SK-N-SH (cell line): ENCODE data around the gene CLDN19. TPM values are rescaled to one million over a fixed set of nuclear protein-coding genes. Genes with fewer than 3 reads are reported as not detected.
"Not testable (repeated sequence)": the region's sequence is repeated elsewhere in the genome, so short reads cannot be mapped to it uniquely, and the experiment has no call there.

Source experiments
- CTCF ChIA-PET: fragments of 300-600, 350-600 bp; formaldehyde crosslinking; extraction: SDS; loops from one replicate; lab custom pipeline; 2021; lab: Yijun Ruan, JAX
- POLR2A ChIA-PET: fragments of 350-600 bp; sonication (Branson Sonifier 250); formaldehyde crosslinking; extraction: SDS; loops from one replicate; lab custom pipeline; 2020; ENCODE audit warnings: antibody characterized with exemption, inconsistent platforms; lab: Yijun Ruan, JAX
- DNase-seq: peaks from one replicate; pipeline ENCODE4 v3.0.0; 2012
- H2AFZ ChIP-seq: fragments of 200-600 bp; sonication (generic); 2 replicates; pipeline ENCODE4 v1.8.1; 2016; ENCODE audit warnings: antibody characterized with exemption, mild to moderate bottlenecking, low read depth
- H3F3A ChIP-seq: fragments of 200-600 bp; sonication (generic); replicated peaks from 2 replicates; pipeline ENCODE3; 2016; ENCODE audit warnings: antibody characterized with exemption, mild to moderate bottlenecking; ENCODE audit not compliant: insufficient read depth
- H3K27ac ChIP-seq, 2 experiments: fragments of 200-500 bp in 1 of 2; fragments of 200-600 bp in 1 of 2; sonication (Bioruptor generic) in 1 of 2; sonication (generic), shearing (Covaris generic) in 1 of 2; 2 replicates each; pipeline versions ENCODE4 v1.5.1 to v1.6.1; 2014 to 2016; ENCODE audit warnings: low read depth in 2 of 2, inconsistent platforms in 1 of 2, low read length in 1 of 2, mild to moderate bottlenecking in 1 of 2, mixed read lengths in 1 of 2
- H3K27me3 ChIP-seq: fragments of 200-600 bp; sonication (generic), shearing (Covaris generic); 2 replicates; pipeline ENCODE4 v1.6.1; 2016; ENCODE audit warnings: mixed run types; ENCODE audit not compliant: insufficient read depth
- H3K36me3 ChIP-seq, 2 experiments: fragments of 200-500 bp in 1 of 2; fragments of 200-600 bp in 1 of 2; sonication (Bioruptor generic) in 1 of 2; sonication (generic) in 1 of 2; replicated peaks in 1 of 2; 2 replicates each; pipeline versions ENCODE3 to v1.5.1; 2014 to 2016; ENCODE audit warnings: low read length in 1 of 2, mild to moderate bottlenecking in 1 of 2; ENCODE audit not compliant: insufficient read depth in 2 of 2, control insufficient read depth in 1 of 2
- H3K4me1 ChIP-seq, 2 experiments: fragments of 200-500 bp in 1 of 2; fragments of 200-600 bp in 1 of 2; sonication (Bioruptor generic) in 1 of 2; sonication (generic), shearing (Covaris generic) in 1 of 2; 2 replicates each; pipeline versions ENCODE4 v1.5.1 to v1.6.1; 2014 to 2016; ENCODE audit warnings: low read depth in 1 of 2, low read length in 1 of 2, mixed run types in 1 of 2; ENCODE audit not compliant: insufficient read depth in 2 of 2, control insufficient read depth in 1 of 2
- H3K4me2 ChIP-seq: fragments of 200-600 bp; sonication (generic), shearing (Covaris generic); 2 replicates; pipeline ENCODE4 v1.6.1; 2017; ENCODE audit warnings: mixed run types
- H3K4me3 ChIP-seq, 2 experiments: fragments of 200-500 bp in 1 of 2; fragments of 200-600 bp in 1 of 2; sonication (Bioruptor generic) in 1 of 2; sonication (generic), shearing (Covaris generic) in 1 of 2; 2 replicates each; pipeline versions ENCODE4 v1.5.1 to v1.8.1; 2014 to 2016; ENCODE audit warnings: low read depth in 2 of 2, inconsistent platforms in 1 of 2, low read length in 1 of 2, mild to moderate bottlenecking in 1 of 2, mixed read lengths in 1 of 2, moderate library complexity in 1 of 2
- H3K79me2 ChIP-seq: fragments of 200-600 bp; sonication (generic); 2 replicates; pipeline ENCODE4 v1.8.1; 2017; ENCODE audit warnings: mild to moderate bottlenecking; ENCODE audit not compliant: insufficient read depth
- H3K9ac ChIP-seq: fragments of 200-600 bp; sonication (generic); 2 replicates; pipeline ENCODE4 v1.6.1; 2017; ENCODE audit warnings: mixed run types
- H3K9me2 ChIP-seq: fragments of 200-600 bp; sonication (generic); 2 replicates; pipeline ENCODE4 v1.6.1; 2017; ENCODE audit warnings: mixed run types
- H3K9me3 ChIP-seq: fragments of 200-600 bp; sonication (generic); 2 replicates; pipeline ENCODE4 v1.6.1; 2017; ENCODE audit warnings: mixed run types, mild to moderate bottlenecking, moderate library complexity
- H4K20me1 ChIP-seq: fragments of 200-600 bp; sonication (generic); 2 replicates; pipeline ENCODE4 v1.6.1; 2017; ENCODE audit warnings: mild to moderate bottlenecking, mixed run types; ENCODE audit not compliant: insufficient read depth
- CHD2 ChIP-seq: fragments of 150-350 bp; IDR thresholded peaks from 2 replicates; pipeline ENCODE4 v1.6.1; 2018; ENCODE audit warnings: low read length; ENCODE audit not compliant: partially characterized antibody
- FOSL2 ChIP-seq: IDR thresholded peaks from 2 replicates; pipeline ENCODE4 v1.4.0; 2012; ENCODE audit warnings: low read depth, mild to moderate bottlenecking, moderate library complexity, borderline replicate concordance
- GABPA ChIP-seq: IDR thresholded peaks from 2 replicates; pipeline ENCODE4 v1.4.0; 2012; ENCODE audit warnings: low read depth, mild to moderate bottlenecking
- GATA2 ChIP-seq: sonication (generic); formaldehyde crosslinking; IDR thresholded peaks from 2 replicates; pipeline ENCODE4 v1.5.0; 2020; ENCODE audit warnings: mild to moderate bottlenecking, missing genetic modification reagents
- IRF3 ChIP-seq: fragments of 150-350 bp; IDR thresholded peaks from 2 replicates; pipeline ENCODE4 v1.6.1; 2016; ENCODE audit warnings: mild to moderate bottlenecking, low read depth, low read length
- RCOR1 ChIP-seq: fragments of 150-350 bp; IDR thresholded peaks from 2 replicates; pipeline ENCODE4 v1.6.1; 2017; ENCODE audit warnings: antibody characterized with exemption, low read length
- RXRA ChIP-seq: IDR thresholded peaks from 2 replicates; pipeline ENCODE4 v1.4.0; 2012; ENCODE audit warnings: low read depth, mild to moderate bottlenecking, borderline replicate concordance
- SMC3 ChIP-seq: IDR thresholded peaks from 2 replicates; pipeline ENCODE4 v1.6.1; 2012; ENCODE audit warnings: low read depth, low read length, improper control_type of control experiment
- TEAD4 ChIP-seq: IDR thresholded peaks from 2 replicates; pipeline ENCODE4 v1.4.0; 2012; ENCODE audit warnings: mild to moderate bottlenecking, borderline replicate concordance; ENCODE audit not compliant: insufficient read depth
- YY1 ChIP-seq: IDR thresholded peaks from 2 replicates; pipeline ENCODE4 v1.4.0; 2012; ENCODE audit warnings: low read depth, mild to moderate bottlenecking
- WGBS: methylation state at CpG from one replicate; pipeline ENCODE4 v1.1.6; 2017; ENCODE audit warnings: low lambda C conversion rate; 5-methylcytosine and 5-hydroxymethylcytosine counted together
- polyA plus RNA-seq, 3 experiments: library from polyadenylated mRNA; depleted of rRNA; stranded (reverse); fragments of >200 nt; gene quantifications; 2 replicates each; pipeline ENCODE4 v1.2.3, GENCODE V29; 2012
- TF ChIP-seq, protein P1 (sequence below): fragments of 200-600 bp; sonication (generic); IDR thresholded peaks from 2 replicates; pipeline ENCODE4 v1.6.1; 2017; ENCODE audit warnings: antibody characterized with exemption, mild to moderate bottlenecking, moderate library complexity
- TF ChIP-seq, protein P2 (sequence below): fragments of 150-350 bp; IDR thresholded peaks from 2 replicates; pipeline ENCODE4 v1.6.1; 2017; ENCODE audit warnings: antibody characterized with exemption, low read length, low read depth, borderline replicate concordance
- TF ChIP-seq, protein P3 (sequence below): IDR thresholded peaks from 2 replicates; pipeline ENCODE4 v1.4.0; 2012; ENCODE audit warnings: low read depth, borderline replicate concordance

CLDN19 gene
- polyA plus RNA-seq, 1 of the 3 experiments (the other 2 are of a cell fraction): not detected

GRCh38 chr1:42723511-42723910 is 16.5 kb downstream of the CLDN19 start (continued):
- no peak for TF ChIP-seq YY1
- TF ChIP-seq, protein P1, sequence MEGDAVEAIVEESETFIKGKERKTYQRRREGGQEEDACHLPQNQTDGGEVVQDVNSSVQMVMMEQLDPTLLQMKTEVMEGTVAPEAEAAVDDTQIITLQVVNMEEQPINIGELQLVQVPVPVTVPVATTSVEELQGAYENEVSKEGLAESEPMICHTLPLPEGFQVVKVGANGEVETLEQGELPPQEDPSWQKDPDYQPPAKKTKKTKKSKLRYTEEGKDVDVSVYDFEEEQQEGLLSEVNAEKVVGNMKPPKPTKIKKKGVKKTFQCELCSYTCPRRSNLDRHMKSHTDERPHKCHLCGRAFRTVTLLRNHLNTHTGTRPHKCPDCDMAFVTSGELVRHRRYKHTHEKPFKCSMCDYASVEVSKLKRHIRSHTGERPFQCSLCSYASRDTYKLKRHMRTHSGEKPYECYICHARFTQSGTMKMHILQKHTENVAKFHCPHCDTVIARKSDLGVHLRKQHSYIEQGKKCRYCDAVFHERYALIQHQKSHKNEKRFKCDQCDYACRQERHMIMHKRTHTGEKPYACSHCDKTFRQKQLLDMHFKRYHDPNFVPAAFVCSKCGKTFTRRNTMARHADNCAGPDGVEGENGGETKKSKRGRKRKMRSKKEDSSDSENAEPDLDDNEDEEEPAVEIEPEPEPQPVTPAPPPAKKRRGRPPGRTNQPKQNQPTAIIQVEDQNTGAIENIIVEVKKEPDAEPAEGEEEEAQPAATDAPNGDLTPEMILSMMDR: no peak
- TF ChIP-seq IRF3: no peak
- TF ChIP-seq RCOR1: no peak
- no peak for TF ChIP-seq CHD2
- no peak for TF ChIP-seq RXRA
- no peak for TF ChIP-seq GABPA
- no peak for TF ChIP-seq GATA2 (CRISPR knock-in tag)
- TF ChIP-seq FOSL2: no peak
- TF ChIP-seq SMC3: no peak
- TF ChIP-seq TEAD4: no peak
- TF ChIP-seq, protein P2, sequence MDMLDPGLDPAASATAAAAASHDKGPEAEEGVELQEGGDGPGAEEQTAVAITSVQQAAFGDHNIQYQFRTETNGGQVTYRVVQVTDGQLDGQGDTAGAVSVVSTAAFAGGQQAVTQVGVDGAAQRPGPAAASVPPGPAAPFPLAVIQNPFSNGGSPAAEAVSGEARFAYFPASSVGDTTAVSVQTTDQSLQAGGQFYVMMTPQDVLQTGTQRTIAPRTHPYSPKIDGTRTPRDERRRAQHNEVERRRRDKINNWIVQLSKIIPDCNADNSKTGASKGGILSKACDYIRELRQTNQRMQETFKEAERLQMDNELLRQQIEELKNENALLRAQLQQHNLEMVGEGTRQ: no peak
- TF ChIP-seq, protein P3, sequence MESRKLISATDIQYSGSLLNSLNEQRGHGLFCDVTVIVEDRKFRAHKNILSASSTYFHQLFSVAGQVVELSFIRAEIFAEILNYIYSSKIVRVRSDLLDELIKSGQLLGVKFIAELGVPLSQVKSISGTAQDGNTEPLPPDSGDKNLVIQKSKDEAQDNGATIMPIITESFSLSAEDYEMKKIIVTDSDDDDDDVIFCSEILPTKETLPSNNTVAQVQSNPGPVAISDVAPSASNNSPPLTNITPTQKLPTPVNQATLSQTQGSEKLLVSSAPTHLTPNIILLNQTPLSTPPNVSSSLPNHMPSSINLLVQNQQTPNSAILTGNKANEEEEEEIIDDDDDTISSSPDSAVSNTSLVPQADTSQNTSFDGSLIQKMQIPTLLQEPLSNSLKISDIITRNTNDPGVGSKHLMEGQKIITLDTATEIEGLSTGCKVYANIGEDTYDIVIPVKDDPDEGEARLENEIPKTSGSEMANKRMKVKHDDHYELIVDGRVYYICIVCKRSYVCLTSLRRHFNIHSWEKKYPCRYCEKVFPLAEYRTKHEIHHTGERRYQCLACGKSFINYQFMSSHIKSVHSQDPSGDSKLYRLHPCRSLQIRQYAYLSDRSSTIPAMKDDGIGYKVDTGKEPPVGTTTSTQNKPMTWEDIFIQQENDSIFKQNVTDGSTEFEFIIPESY: no peak

DNA sequence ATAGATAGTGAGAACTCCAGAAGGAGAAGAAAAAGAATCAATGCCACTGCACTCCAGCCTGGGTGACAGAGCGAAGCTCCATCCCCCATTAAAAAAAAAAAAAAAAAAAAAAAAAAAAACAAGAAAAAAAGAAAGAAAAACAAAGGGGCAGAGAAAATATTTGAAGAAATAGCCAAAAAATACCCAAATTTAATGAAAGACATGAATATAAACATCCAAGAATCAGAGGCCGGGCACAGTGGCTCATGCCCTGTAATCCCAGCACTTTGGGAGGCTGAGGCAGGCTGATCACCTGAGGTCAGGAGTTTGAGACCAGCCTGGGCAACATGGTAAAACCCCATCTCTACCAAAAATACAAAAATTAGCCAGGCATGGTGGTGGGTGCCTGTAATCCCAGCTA is 17.6 kb downstream of the CLDN19 start:
- not testable (repeated sequence) for H3F3A ChIP-seq, H2AFZ ChIP-seq

More for the DNA sequence above, 17.6 kb downstream of the CLDN19 start:
- H3K9me3 ChIP-seq, H4K20me1 ChIP-seq, H3K9me2 ChIP-seq, H3K27me3 ChIP-seq, H3K79me2 ChIP-seq, CTCF ChIA-PET, H3K4me3 ChIP-seq, H3K36me3 ChIP-seq, H3K4me1 ChIP-seq, DNase-seq, H3K27ac ChIP-seq, H3K9ac ChIP-seq, H3K4me2 ChIP-seq: not testable (repeated sequence)
- WGBS: 93% methylated on average over 2 of the region's 2 CpGs
- POLR2A ChIA-PET: interaction anchor here (0.6 to 0.7 kb wide), 2 partner anchors 369 to 1912 kb away, joined by 3 to 5 read pairs; no protein-coding TSS in a partner anchor
